GM12878 (cell line): ENCODE results near the gene CCDC27.

Experiments used
- BCL11A ChIP-seq: IDR thresholded peaks from 2 replicates; pipeline ENCODE4 v1.6.1; 2011; ENCODE audit warnings: low read depth, low read length
- BMI1 ChIP-seq: fragments of 450-650 bp; IDR thresholded peaks from 2 replicates; pipeline ENCODE4 v1.6.1; 2016; ENCODE audit warnings: mild to moderate bottlenecking, moderate library complexity, borderline replicate concordance
- CTCF ChIP-seq, 3 experiments: IDR thresholded peaks in 2 of 3; conservative IDR thresholded peaks in 1 of 3; 2 replicates each; pipeline ENCODE4 v1.5.1; 2011; ENCODE audit warnings: low read depth in 3 of 3, low read length in 3 of 3, mild to moderate bottlenecking in 3 of 3, control low read depth in 2 of 3, moderate library complexity in 2 of 3, inconsistent platforms in 1 of 3, mixed read lengths in 1 of 3; ENCODE audit not compliant: control insufficient read depth in 2 of 3, insufficient read depth in 1 of 3; ENCODE audit errors: extremely low read depth in 1 of 3
- EP300 ChIP-seq, 2 experiments: fragments of 150-350 bp in 1 of 2; IDR thresholded peaks; 2 replicates each; pipeline ENCODE4 v1.6.1; 2011 to 2012; ENCODE audit warnings: low read depth in 2 of 2, low read length in 2 of 2, borderline replicate concordance in 1 of 2, improper control_type of control experiment in 1 of 2, inconsistent platforms in 1 of 2; ENCODE audit not compliant: control insufficient read depth in 1 of 2
- GABPA ChIP-seq: IDR thresholded peaks from 2 replicates; pipeline ENCODE4 v1.6.1; 2014; ENCODE audit warnings: antibody characterized with exemption, low read depth, mild to moderate bottlenecking, inconsistent platforms
- HDAC2 ChIP-seq: fragments of 200-600 bp; sonication (generic); IDR thresholded peaks from 2 replicates; pipeline ENCODE4 v1.6.1; 2017
- JUNB ChIP-seq: IDR thresholded peaks from 2 replicates; pipeline ENCODE4 v1.6.1; 2016; ENCODE audit warnings: antibody characterized with exemption, mild to moderate bottlenecking
- MEF2A ChIP-seq: IDR thresholded peaks from 2 replicates; pipeline ENCODE4 v1.6.1; 2011; ENCODE audit warnings: low read depth, mild to moderate bottlenecking, low read length, moderate library complexity; ENCODE audit not compliant: insufficient read depth
- MTA2 ChIP-seq: fragments of 450-650 bp; IDR thresholded peaks from 2 replicates; pipeline ENCODE4 v1.6.1; 2016; ENCODE audit warnings: low read depth, mild to moderate bottlenecking, moderate library complexity
- POLR2A ChIP-seq: IDR thresholded peaks from 2 replicates; pipeline ENCODE4 v1.6.1; 2011; ENCODE audit warnings: low read depth, mild to moderate bottlenecking, low read length
- REST ChIP-seq: IDR thresholded peaks from 2 replicates; pipeline ENCODE4 v1.6.1; 2012; ENCODE audit warnings: mild to moderate bottlenecking, low read depth, low read length
- RFX5 ChIP-seq: IDR thresholded peaks from 2 replicates; pipeline ENCODE4 v1.6.1; 2011; ENCODE audit warnings: low read depth, low read length, improper control_type of control experiment
- SIN3A ChIP-seq: IDR thresholded peaks from 2 replicates; pipeline ENCODE4 v1.6.1; 2012; ENCODE audit warnings: low read depth, low read length, improper control_type of control experiment
- ZBTB11 ChIP-seq: fragments of 450-650 bp; formaldehyde crosslinking; IDR thresholded peaks from 2 replicates; pipeline ENCODE4 v1.5.0; 2022; ENCODE audit warnings: mild to moderate bottlenecking, missing genetic modification characterization

GRCh38 chr1:3789421-3790300, 37.4 kb downstream of the CCDC27 start:
- TF ChIP-seq GABPA (no peak), POLR2A (no peak), BCL11A (no peak), EP300 (IDR thresholded peaks at IDR 0.05; ENCODE audit: borderline replicate concordance in 1 of 2, control insufficient read depth in 1 of 2, low read depth in 2 of 2, low read length in 2 of 2) (no peak), CTCF (IDR thresholded peaks at IDR 0.05 in 2 of 3, conservative IDR thresholded peaks at IDR 0.05 in 1 of 3; ENCODE audit: control insufficient read depth in 2 of 3, extremely low read depth in 1 of 3, insufficient read depth in 1 of 3, low read depth in 3 of 3, low read length in 3 of 3) (no peak), BMI1 (no peak), MTA2 (no peak), RFX5 (no peak), REST (no peak), HDAC2 (no peak), MEF2A (no peak), ZBTB11 (CRISPR knock-in tag) (no peak), JUNB (no peak), SIN3A (no peak)
